MM.1S (cell line): ENCODE results near the gene RRP15.

ENCODE experiments used
- DNase-seq: peaks from one replicate; pipeline ENCODE4 v3.0.0-alpha.2; 2015
- H2AFZ ChIP-seq: fragments of 300-600 bp; sonication (generic); 2 replicates; pipeline ENCODE4 v1.6.0; 2016; ENCODE audit warnings: antibody characterized with exemption, low read length
- H3F3A ChIP-seq: fragments of 300-600 bp; sonication (generic); 2 replicates; pipeline ENCODE4 v1.6.1; 2016; ENCODE audit warnings: mild to moderate bottlenecking, antibody characterized with exemption, low read length, moderate library complexity, mixed read lengths; ENCODE audit not compliant: insufficient read depth
- H3K27ac ChIP-seq: fragments of 300-600 bp; sonication (generic); 2 replicates; pipeline ENCODE4 v1.5.1; 2016; ENCODE audit warnings: mild to moderate bottlenecking, low read length
- H3K27me3 ChIP-seq: fragments of 300-600 bp; sonication (generic); replicated peaks from 2 replicates; pipeline ENCODE4 v1.6.0; 2016; ENCODE audit warnings: low read length; ENCODE audit not compliant: insufficient read depth
- H3K36me3 ChIP-seq: fragments of 300-600 bp; sonication (generic); replicated peaks from 2 replicates; pipeline ENCODE4 v1.6.1; 2016; ENCODE audit warnings: mild to moderate bottlenecking, low read length, mixed read lengths; ENCODE audit not compliant: insufficient read depth
- H3K4me1 ChIP-seq: fragments of 300-600 bp; sonication (generic); 2 replicates; pipeline ENCODE4 v1.6.1; 2016; ENCODE audit warnings: low read length, mixed read lengths
- H3K4me2 ChIP-seq: fragments of 300-600 bp; sonication (generic); 2 replicates; pipeline ENCODE4 v1.6.0; 2016; ENCODE audit warnings: low read depth, low read length
- H3K4me3 ChIP-seq: fragments of 300-600 bp; sonication (generic); 2 replicates; pipeline ENCODE4 v1.5.1; 2016; ENCODE audit warnings: low read length, mixed read lengths
- H3K79me2 ChIP-seq: fragments of 300-600 bp; sonication (generic); 2 replicates; pipeline ENCODE4 v1.6.1; 2016; ENCODE audit warnings: mixed run types, low read length, mixed read lengths
- H3K9ac ChIP-seq: fragments of 300-600 bp; sonication (generic); 2 replicates; pipeline ENCODE4 v1.6.1; 2016; ENCODE audit warnings: low read length, mixed read lengths
- H3K9me2 ChIP-seq: fragments of 300-600 bp; sonication (generic); replicated peaks from 2 replicates; pipeline ENCODE4 v1.6.1; 2016; ENCODE audit warnings: mild to moderate bottlenecking, low read length, mixed read lengths; ENCODE audit not compliant: insufficient read depth
- H3K9me3 ChIP-seq: fragments of 300-600 bp; sonication (generic); replicated peaks from 2 replicates; pipeline ENCODE4 v1.6.1; 2016; ENCODE audit warnings: mild to moderate bottlenecking, low read length, mixed read lengths; ENCODE audit not compliant: insufficient read depth
- H4K20me1 ChIP-seq: fragments of 300-600 bp; sonication (generic); 2 replicates; pipeline ENCODE4 v1.6.1; 2016; ENCODE audit warnings: mild to moderate bottlenecking, low read length, moderate library complexity, mixed read lengths; ENCODE audit not compliant: insufficient read depth
- EZH2 ChIP-seq: fragments of 300-600 bp; sonication (generic); optimal IDR thresholded peaks from 2 replicates; pipeline ENCODE3; 2017; ENCODE audit warnings: low read depth, mild to moderate bottlenecking, antibody characterized with exemption, low read length, mixed read lengths
- EZH2phosphoT487 ChIP-seq: fragments of 300-600 bp; sonication (generic); IDR thresholded peaks from 2 replicates; pipeline ENCODE4 v1.6.1; 2018; ENCODE audit warnings: antibody characterized with exemption, low read length
- TF ChIP-seq, protein P1 (sequence below): fragments of 300-600 bp; sonication (generic); IDR thresholded peaks from 2 replicates; pipeline ENCODE4 v1.5.1; 2016; ENCODE audit warnings: antibody characterized with exemption, low read length, mixed read lengths

RRP15 gene

GRCh38 chr1:218249338-218250140 lies 35.6 kb upstream of the RRP15 start:
- no peaks in the 10 kb centered on the region for H3K36me3 ChIP-seq
- no peaks in the 10 kb centered on the region for H3K4me1 ChIP-seq
- no peaks in the 10 kb centered on the region for H3K9me2 ChIP-seq
- H3K4me3 ChIP-seq = no peak overlapping the region
- H4K20me1 ChIP-seq = no peaks in the 10 kb centered on the region
- TF ChIP-seq, protein P1, sequence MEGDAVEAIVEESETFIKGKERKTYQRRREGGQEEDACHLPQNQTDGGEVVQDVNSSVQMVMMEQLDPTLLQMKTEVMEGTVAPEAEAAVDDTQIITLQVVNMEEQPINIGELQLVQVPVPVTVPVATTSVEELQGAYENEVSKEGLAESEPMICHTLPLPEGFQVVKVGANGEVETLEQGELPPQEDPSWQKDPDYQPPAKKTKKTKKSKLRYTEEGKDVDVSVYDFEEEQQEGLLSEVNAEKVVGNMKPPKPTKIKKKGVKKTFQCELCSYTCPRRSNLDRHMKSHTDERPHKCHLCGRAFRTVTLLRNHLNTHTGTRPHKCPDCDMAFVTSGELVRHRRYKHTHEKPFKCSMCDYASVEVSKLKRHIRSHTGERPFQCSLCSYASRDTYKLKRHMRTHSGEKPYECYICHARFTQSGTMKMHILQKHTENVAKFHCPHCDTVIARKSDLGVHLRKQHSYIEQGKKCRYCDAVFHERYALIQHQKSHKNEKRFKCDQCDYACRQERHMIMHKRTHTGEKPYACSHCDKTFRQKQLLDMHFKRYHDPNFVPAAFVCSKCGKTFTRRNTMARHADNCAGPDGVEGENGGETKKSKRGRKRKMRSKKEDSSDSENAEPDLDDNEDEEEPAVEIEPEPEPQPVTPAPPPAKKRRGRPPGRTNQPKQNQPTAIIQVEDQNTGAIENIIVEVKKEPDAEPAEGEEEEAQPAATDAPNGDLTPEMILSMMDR = no peak
- TF ChIP-seq EZH2 (no peak), EZH2phosphoT487 (no peak)
- H3F3A ChIP-seq = no peaks in the 10 kb centered on the region
- no peak overlapping the region for H2AFZ ChIP-seq
- no peak for DNase-seq
- no peak overlapping the region for H3K4me2 ChIP-seq
- no peaks in the 10 kb centered on the region for H3K27me3 ChIP-seq
- no peak overlapping the region for H3K27ac ChIP-seq
- no peaks in the 10 kb centered on the region for H3K79me2 ChIP-seq
- H3K9ac ChIP-seq = no peak overlapping the region
- H3K9me3 ChIP-seq = no peaks in the 10 kb centered on the region

DNA sequence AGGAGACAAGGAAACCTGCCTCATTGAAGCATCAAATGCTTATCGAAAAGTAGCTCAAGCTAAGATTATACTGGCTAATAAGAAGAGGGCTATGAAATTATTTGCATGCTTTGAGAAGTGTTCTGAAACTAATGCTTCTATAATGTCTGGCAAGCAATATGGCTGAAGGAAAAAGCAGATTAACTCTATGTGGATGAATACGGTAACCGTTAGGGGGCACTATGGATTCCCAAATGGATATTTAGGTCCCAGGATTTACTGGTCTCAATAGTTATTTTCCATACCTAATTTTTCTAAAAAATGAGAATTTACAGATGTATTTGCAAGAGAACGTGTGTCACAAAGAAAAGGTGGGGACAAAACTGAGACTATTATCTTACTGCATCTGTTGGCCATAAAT lies 34.6 kb upstream of the RRP15 start:
- TF ChIP-seq EZH2 = no peak
- no peak for TF ChIP-seq EZH2phosphoT487
- TF ChIP-seq, protein P1 = no peak
- Histone ChIP-seq H3F3A (no peaks in the 10 kb centered on the region), H3K27me3 (no peaks in the 10 kb centered on the region), H4K20me1 (no peaks in the 10 kb centered on the region), H3K36me3 (no peaks in the 10 kb centered on the region), H2AFZ (no peak overlapping the region), H3K4me1 (no peaks in the 10 kb centered on the region), H3K9me3 (no peaks in the 10 kb centered on the region), H3K9me2 (no peaks in the 10 kb centered on the region), H3K27ac (no peak overlapping the region), H3K79me2 (no peaks in the 10 kb centered on the region), H3K4me2 (no peak overlapping the region), H3K9ac (no peak overlapping the region), H3K4me3 (no peak overlapping the region)
- no peak for DNase-seq

DNA sequence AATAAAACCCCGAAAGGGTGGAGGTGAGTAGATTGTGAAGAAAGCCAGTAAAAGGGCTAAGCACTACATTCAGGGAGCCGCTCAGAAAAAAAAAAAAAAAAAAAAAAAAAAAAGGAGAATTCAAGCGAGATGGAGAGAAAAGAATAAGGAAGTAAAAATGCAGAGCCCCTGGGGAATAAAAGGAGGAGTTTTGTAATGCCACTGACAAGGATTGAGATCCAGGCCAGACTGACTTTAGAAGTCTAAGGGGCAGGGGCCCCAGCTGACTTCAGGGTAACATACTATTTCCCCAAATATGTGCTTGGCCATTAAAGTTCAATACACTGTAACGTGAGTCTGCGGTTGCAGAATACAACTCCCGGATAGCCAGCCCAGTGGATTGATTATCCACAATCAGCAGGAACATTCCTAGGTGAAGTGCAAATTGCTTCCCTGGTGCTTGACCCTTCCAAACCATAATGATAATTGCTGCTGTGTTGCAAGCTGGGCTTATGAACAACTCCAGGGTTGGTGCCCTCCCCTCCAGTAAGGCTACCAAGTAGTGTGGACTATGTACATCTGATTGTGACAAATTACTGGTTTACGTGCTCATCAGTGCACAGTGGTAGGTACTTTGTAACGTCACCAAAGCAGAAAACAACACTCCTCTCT lies 30.7 kb upstream of the RRP15 start:
- no peaks in the 10 kb centered on the region for H3K4me1 ChIP-seq

More for the DNA sequence above, 30.7 kb upstream of the RRP15 start:
- no peaks in the 10 kb centered on the region for H3K79me2 ChIP-seq
- H3K4me3 ChIP-seq = no peak overlapping the region
- DNase-seq = no peak
- no peaks in the 10 kb centered on the region for H3K27me3 ChIP-seq
- H3K9me3 ChIP-seq = no peaks in the 10 kb centered on the region
- TF ChIP-seq, protein P1 = no peak
- TF ChIP-seq EZH2phosphoT487 = no peak
- H3K9ac ChIP-seq = no peak overlapping the region
- H2AFZ ChIP-seq = no peak overlapping the region
- H3F3A ChIP-seq = no peaks in the 10 kb centered on the region
- no peaks in the 10 kb centered on the region for H3K9me2 ChIP-seq
- H4K20me1 ChIP-seq = no peaks in the 10 kb centered on the region
- H3K4me2 ChIP-seq = no peak overlapping the region
- H3K36me3 ChIP-seq = no peaks in the 10 kb centered on the region
- H3K27ac ChIP-seq = no peak overlapping the region
